Spleen (tissue), 11 donors: ENCODE data around the gene TTLL3. TPM values are rescaled to one million over a fixed set of nuclear protein-coding genes. Genes with fewer than 3 reads are reported as not detected.

Experiments used
- DNase-seq: peaks from one replicate; pipeline ENCODE4 v3.0.0-alpha.2; 2020
- H3K27ac ChIP-seq, 8 donors: fragments of 200-600 bp; sonication (generic) in 7 of 8; 1 replicate in 4 of 8; 2 replicates in 4 of 8; pipeline versions ENCODE4 v1.5.0 to v1.8.0; 2016 to 2021; ENCODE audit warnings: inconsistent platforms in 4 of 8, mild to moderate bottlenecking in 4 of 8, moderate library complexity in 1 of 8
- H3K27me3 ChIP-seq, 7 donors: fragments of 200-600 bp; sonication (generic) in 6 of 7; replicated peaks in 1 of 7; 1 replicate in 4 of 7; 2 replicates in 3 of 7; pipeline versions ENCODE4 v1.5.0 to v1.8.0; 2016 to 2021; ENCODE audit warnings: inconsistent platforms in 3 of 7, mild to moderate bottlenecking in 1 of 7
- H3K36me3 ChIP-seq, 6 donors: fragments of 200-600 bp; sonication (generic) in 5 of 6; 1 replicate in 4 of 6; 2 replicates in 2 of 6; pipeline versions ENCODE4 v1.5.0 to v1.8.0; 2016 to 2021; ENCODE audit warnings: inconsistent platforms in 2 of 6
- H3K4me1 ChIP-seq, 6 donors: fragments of 200-600 bp; sonication (generic) in 5 of 6; 1 replicate in 3 of 6; 2 replicates in 3 of 6; pipeline versions ENCODE4 v1.5.0 to v1.8.0; 2016 to 2021; ENCODE audit warnings: inconsistent platforms in 3 of 6
- H3K4me3 ChIP-seq, 8 donors: fragments of 200-600 bp; sonication (generic) in 7 of 8; 1 replicate in 4 of 8; 2 replicates in 4 of 8; pipeline versions ENCODE4 v1.5.0 to v1.8.0; 2016 to 2021; ENCODE audit warnings: inconsistent platforms in 4 of 8, mild to moderate bottlenecking in 4 of 8, moderate library complexity in 2 of 8
- H3K9me3 ChIP-seq, 8 donors: fragments of 200-600 bp; sonication (generic) in 7 of 8; 1 replicate in 4 of 8; 2 replicates in 4 of 8; pipeline versions ENCODE4 v1.5.0 to v1.8.0; 2016 to 2021; ENCODE audit warnings: inconsistent platforms in 4 of 8
- CTCF ChIP-seq, 11 experiments: fragments of 200-600 bp in 7 of 11; fragments of 450-650 bp in 4 of 11; sonication (generic) in 4 of 11; IDR thresholded peaks in 8 of 11; conservative IDR thresholded peaks in 3 of 11; 1 replicate in 7 of 11; 2 replicates in 4 of 11; pipeline versions ENCODE4 v1.4.0 to v1.8.0; 2016 to 2021; ENCODE audit warnings: antibody characterized with exemption in 11 of 11, inconsistent platforms in 4 of 11, mild to moderate bottlenecking in 1 of 11
- POLR2A ChIP-seq, 3 donors: fragments of 450-650 bp; IDR thresholded peaks; one replicate each; pipeline ENCODE4 v1.5.1; 2017; ENCODE audit warnings: antibody characterized with exemption in 3 of 3, mild to moderate bottlenecking in 1 of 3
- POLR2AphosphoS5 ChIP-seq, 3 donors: sonication (generic); formaldehyde crosslinking; IDR thresholded peaks; one replicate each; pipeline ENCODE4 v1.5.1; 2017; ENCODE audit warnings: antibody characterized with exemption in 3 of 3
- WGBS, 5 donors: extraction: QIAGEN DNeasy Blood & Tissue Kit in 3 of 5; methylation state at CpG; one replicate each; pipeline versions ENCODE4 v1.1.5 to v1.1.7; 2013 to 2018; 5-methylcytosine and 5-hydroxymethylcytosine counted together
- intact Hi-C: fragments of 100-400 bp; cut with DNase I; formaldehyde crosslinking; loops from one replicate; pipeline ENCODE4 v1.15.0; 2023; ENCODE audit warnings: low total_unique reads
- polyA plus RNA-seq, 3 donors: library from polyadenylated mRNA; stranded (reverse); fragments of 200-250 nt; gene quantifications; one replicate each; pipeline ENCODE4 v1.2.1, GENCODE V29; 2013
- total RNA-seq, 7 donors: library from RNA; depleted of rRNA in 3 of 7; stranded (reverse); fragments of >200 nt in 3 of 7; fragmentation: NEBNext Ultra II Directional in 4 of 7; extraction: Animal tissue kit (Norgen Biotek cat#: 25700) in 4 of 7; gene quantifications; one replicate each; pipeline versions ENCODE4 v1.1.0 to v1.2.1, GENCODE V29; 2016 to 2021
- donor health status: healthy with polysubstance abuse.
- donor health status: DM: no; HTN: no; CAD: no; lungs with moderate emphysema.
- donor health status: DM: no; HTN: no; CAD: no.
- donor health status: Bipolar disorder and iron deficiency.
- donor health status: healthy.
- donor health status: DM: no; HTN: no; CAD: no.
- donor health status: DM: yes; HTN: yes; CAD: no.

TTLL3 gene
- total and polyA plus RNA-seq, 10 donors: 24.8 to 143 (median 74.0) TPM

- Histone ChIP-seq H3K9me3 (no peaks in the 10 kb centered on the region), H3K4me1 (no peaks in the 10 kb centered on the region), H3K27ac (no peak overlapping the region), H3K36me3 (no peaks in the 10 kb centered on the region), H3K4me3 (no peak overlapping the region), H3K27me3 (no peaks in the 10 kb centered on the region)
- 29 to 95% (median 92%) methylated on average over 1 to 12 of the region's 12 CpGs for WGBS, 5 donors
- intact Hi-C loops: no loop called here
- TF ChIP-seq CTCF (IDR thresholded peaks at IDR 0.05 in 8 of 11, conservative IDR thresholded peaks at IDR 0.05 in 3 of 11): no peak
- no peak for TF ChIP-seq POLR2AphosphoS5 (IDR thresholded peaks at IDR 0.05)
- TF ChIP-seq POLR2A (IDR thresholded peaks at IDR 0.05): no peak
- DNase-seq: peak; percentile 71
Observed at GRCh38 chr3:9876991-9877390, 66.9 kb downstream of the TTLL3 start.

- Histone ChIP-seq H3K27me3 (no peaks in the 10 kb centered on the region), H3K4me3 (no peak overlapping the region), H3K9me3 (no peaks in the 10 kb centered on the region), H3K4me1 (no peaks in the 10 kb centered on the region), H3K27ac (no peak overlapping the region), H3K36me3 (no peaks in the 10 kb centered on the region)
- DNase-seq: no peak
- 76 to 89% (median 82%) methylated on average over 5 of the region's 5 CpGs for WGBS, 5 donors
- no peak for TF ChIP-seq CTCF (IDR thresholded peaks at IDR 0.05 in 8 of 11, conservative IDR thresholded peaks at IDR 0.05 in 3 of 11)
- TF ChIP-seq POLR2A (IDR thresholded peaks at IDR 0.05): no peak
- TF ChIP-seq POLR2AphosphoS5 (IDR thresholded peaks at IDR 0.05): no peak
- intact Hi-C loops: no loop called here
Observed at GRCh38 chr3:9878700-9879099, 68.6 kb downstream of the TTLL3 start.

- Histone ChIP-seq H3K4me3 (no peak within 1 kb of the TSS), H3K27ac (no peak within 1 kb of the TSS), H3K27me3 (no peaks in the 10 kb centered on the region), H3K36me3 (no peaks in the 10 kb centered on the region), H3K9me3 (no peaks in the 10 kb centered on the region), H3K4me1 (no peaks in the 10 kb centered on the region)
- peak; percentile 13 for DNase-seq
- WGBS, 5 donors: 84 to 91% (median 87%) methylated on average over 7 of the region's 7 CpGs
- TF ChIP-seq CTCF (IDR thresholded peaks at IDR 0.05 in 8 of 11, conservative IDR thresholded peaks at IDR 0.05 in 3 of 11) (no peak), POLR2A (IDR thresholded peaks at IDR 0.05) (no peak), POLR2AphosphoS5 (IDR thresholded peaks at IDR 0.05) (no peak)
- intact Hi-C loops: no loop called here
Observed at GRCh38 chr3:9879830-9880549, 69.9 kb downstream of the TTLL3 start, which contains the start of gene CIDEC. Gene CIDEC, minus strand, starts transcription at chr3:9880253. Its CDS starts 1,767 bp downstream, at chr3:9878486.

GRCh38 chr3:9881441-9881840, 71.4 kb downstream of the TTLL3 start:
- Histone ChIP-seq H3K4me1 (no peaks in the 10 kb centered on the region), H3K4me3 (no peak overlapping the region), H3K9me3 (no peaks in the 10 kb centered on the region), H3K27ac (no peak overlapping the region), H3K27me3 (no peaks in the 10 kb centered on the region), H3K36me3 (no peaks in the 10 kb centered on the region)
- no peak for DNase-seq
- intact Hi-C loops: no loop called here
- no peak for TF ChIP-seq POLR2AphosphoS5 (IDR thresholded peaks at IDR 0.05)
- TF ChIP-seq POLR2A (IDR thresholded peaks at IDR 0.05): no peak
- TF ChIP-seq CTCF (IDR thresholded peaks at IDR 0.05 in 8 of 11, conservative IDR thresholded peaks at IDR 0.05 in 3 of 11): no peak
- 86 to 97% (median 93%) methylated on average over 1 of the region's 1 CpG for WGBS, 5 donors
